Panc1 (cell line): ENCODE data around the gene ST8SIA5. TPM values are rescaled to one million over a fixed set of nuclear protein-coding genes. Genes with fewer than 3 reads are reported as not detected.

Source experiments
- ATAC-seq: fragments of 200-7000 bp; cut with Tn5 transposase; 2 replicates; pipeline ENCODE4 v1.9.1; 2020; ENCODE audit warnings: mild to moderate bottlenecking, moderate library complexity
- BruUV-seq: library from RNA; stranded (reverse); fragments of 400-500 nt; replicated peaks from 2 replicates; lab custom pipeline; 2021; lab: Mats Ljungman, UMichigan
- CTCF ChIA-PET: fragments of 300-600 bp; sonication (Branson Sonifier 250); formaldehyde crosslinking; loops from one replicate; lab custom pipeline; 2022; ENCODE audit warnings: antibody characterized with exemption; lab: Charles Lee
- POLR2A ChIA-PET: fragments of 300-600 bp; sonication (Branson Sonifier 250); formaldehyde crosslinking; loops from one replicate; lab custom pipeline; 2022; ENCODE audit warnings: antibody characterized with exemption; lab: Charles Lee
- DNase-seq: peaks from one replicate; pipeline ENCODE4 v3.0.0-alpha.2; 2010; ENCODE audit warnings: low read depth, low spot score
- H3K27ac ChIP-seq: 2 replicates; pipeline ENCODE4 v1.5.1; 2011; ENCODE audit warnings: mild to moderate bottlenecking, low read length, inconsistent platforms
- H3K27me3 ChIP-seq: fragments of 200-500 bp; sonication (Bioruptor generic); 2 replicates; pipeline ENCODE4 v1.6.0; 2014; ENCODE audit warnings: low read length, inconsistent platforms; ENCODE audit not compliant: control insufficient read depth, insufficient read depth
- H3K36me3 ChIP-seq: fragments of 200-500 bp; sonication (Bioruptor generic); 2 replicates; pipeline ENCODE4 v1.5.1; 2014; ENCODE audit warnings: inconsistent platforms, mild to moderate bottlenecking, low read length, moderate library complexity; ENCODE audit not compliant: control insufficient read depth, insufficient read depth
- H3K4me1 ChIP-seq: 2 replicates; pipeline ENCODE4 v1.5.1; 2011; ENCODE audit warnings: inconsistent platforms, mild to moderate bottlenecking, low read length, moderate library complexity; ENCODE audit not compliant: control insufficient read depth, insufficient read depth
- H3K4me3 ChIP-seq, 2 experiments: 2 replicates each; pipeline ENCODE4 v1.5.1; 2011 to 2012; ENCODE audit warnings: low read depth in 2 of 2, low read length in 2 of 2, mild to moderate bottlenecking in 2 of 2, inconsistent platforms in 1 of 2, moderate library complexity in 1 of 2
- H3K9me3 ChIP-seq: fragments of 200-500 bp; sonication (Bioruptor generic); 2 replicates; pipeline ENCODE4 v1.5.1; 2014; ENCODE audit warnings: low read depth, mild to moderate bottlenecking, inconsistent platforms, low read length, moderate library complexity; ENCODE audit not compliant: control insufficient read depth, insufficient read depth
- CTCF ChIP-seq: fragments of 450-650 bp; IDR thresholded peaks from 2 replicates; pipeline ENCODE4 v1.5.1; 2017; ENCODE audit warnings: mild to moderate bottlenecking
- POLR2AphosphoS5 ChIP-seq: IDR thresholded peaks from 2 replicates; pipeline ENCODE4 v1.6.1; 2012; ENCODE audit warnings: mild to moderate bottlenecking, low read depth, low read length, moderate library complexity
- REST ChIP-seq, 2 experiments: IDR thresholded peaks; 2 replicates each; pipeline ENCODE4 v1.6.1; 2011 to 2012; ENCODE audit warnings: low read depth in 2 of 2, control low read depth in 1 of 2, low read length in 1 of 2, mild to moderate bottlenecking in 1 of 2, moderate library complexity in 1 of 2; ENCODE audit not compliant: insufficient read depth in 1 of 2
- SIN3A ChIP-seq: IDR thresholded peaks from 2 replicates; pipeline ENCODE4 v1.6.1; 2012; ENCODE audit warnings: low read depth, mild to moderate bottlenecking, low read length, moderate library complexity, borderline replicate concordance; ENCODE audit not compliant: insufficient read depth
- TCF7L2 ChIP-seq: IDR thresholded peaks from 2 replicates; pipeline ENCODE4 v1.6.1; 2011; ENCODE audit warnings: mild to moderate bottlenecking, low read depth, low read length, inconsistent platforms
- in situ Hi-C: cut with HindIII; loops from 2 replicates; pipeline ENCODE4 v1.10.0; 2016; ENCODE audit warnings: low sequenced_read_pairs, low pct_unique_long_range_greater_than_20kb
- intact Hi-C: fragments of 100-400 bp; cut with micrococcal nuclease; formaldehyde crosslinking; loops from one replicate; pipeline ENCODE4 v1.10.0; 2022; ENCODE audit not compliant: unreplicated experiment
- total RNA-seq: library from RNA; stranded (reverse); gene quantifications from one replicate; pipeline ENCODE4 v1.2.1, GENCODE V29; 2021; ENCODE audit not compliant: unreplicated experiment

Gene ST8SIA5
- total RNA-seq, 1 experiment from 2014 or later: 0.15 TPM

GRCh38 chr18:46696702-46697101 is 60.2 kb downstream of the ST8SIA5 start:
- H3K9me3 ChIP-seq: no peaks in the 10 kb centered on the region
- no TSS peak for BruUV-seq

GRCh38 chr18:46696268-46696667 is 60.6 kb downstream of the ST8SIA5 start:
- no peaks in the 10 kb centered on the region for H3K27me3 ChIP-seq
- ChIA-PET POLR2A (no interaction called here), CTCF (no interaction called here)
- no peak overlapping the region for H3K27ac ChIP-seq
- no peaks in the 10 kb centered on the region for H3K9me3 ChIP-seq
- H3K4me1 ChIP-seq: no peaks in the 10 kb centered on the region
- intact Hi-C loops (no loop called here), in situ Hi-C loops (no loop called here)
- no peaks in the 10 kb centered on the region for H3K36me3 ChIP-seq
- DNase-seq (no peak), ATAC-seq (no peak)
- TF ChIP-seq TCF7L2 (no peak), POLR2AphosphoS5 (no peak), SIN3A (no peak), REST (IDR thresholded peaks at IDR 0.05; ENCODE audit: insufficient read depth in 1 of 2, low read depth in 2 of 2, low read length in 1 of 2) (no peak), CTCF (no peak)
- H3K4me3 ChIP-seq: no peak overlapping the region
- no TSS peak for BruUV-seq

More at GRCh38 chr18:46696702-46697101, 60.2 kb downstream of the ST8SIA5 start:
- in situ Hi-C loops: no loop called here
- no peak for ATAC-seq
- Histone ChIP-seq H3K27me3 (no peaks in the 10 kb centered on the region), H3K4me1 (no peaks in the 10 kb centered on the region), H3K4me3 (no peak overlapping the region), H3K36me3 (no peaks in the 10 kb centered on the region), H3K27ac (no peak overlapping the region)
- DNase-seq: no peak
- intact Hi-C loops: no loop called here
- TF ChIP-seq POLR2AphosphoS5 (no peak), SIN3A (no peak)
- POLR2A ChIA-PET: no interaction called here
- CTCF ChIA-PET: no interaction called here

- no peak for ATAC-seq
- Histone ChIP-seq H3K27me3 (no peaks in the 10 kb centered on the region), H3K4me3 (no peak overlapping the region), H3K9me3 (no peaks in the 10 kb centered on the region), H3K36me3 (no peaks in the 10 kb centered on the region), H3K27ac (no peak overlapping the region), H3K4me1 (no peaks in the 10 kb centered on the region)
- no TSS peak for BruUV-seq
- DNase-seq: no peak
- ChIA-PET POLR2A (no interaction called here), CTCF (no interaction called here)
- TF ChIP-seq REST (IDR thresholded peaks at IDR 0.05; ENCODE audit: insufficient read depth in 1 of 2, low read depth in 2 of 2, low read length in 1 of 2) (no peak), POLR2AphosphoS5 (no peak), CTCF (no peak), SIN3A (no peak), TCF7L2 (no peak)
- intact Hi-C loops: no loop called here
- in situ Hi-C loops: no loop called here
These were observed 62.9 kb downstream of the ST8SIA5 start for GRCh38 chr18:46693996-46694395.
